NCI-H146 treated with DMSO at 0.1 percent for 48 hours (cell line): ENCODE data around the gene CT45A8.
A peak's percentile ranks its signal among the peaks of the same experiment; 100 is the strongest.
"Not testable (repeated sequence)": the region's sequence is repeated elsewhere in the genome, so short reads cannot be mapped to it uniquely, and the experiment has no call there.

Experiments used
- DNase-seq: peaks from one replicate; lab custom pipeline; 2025; ENCODE audit not compliant: unreplicated experiment; lab: John Stamatoyannopoulos, UW

The CT45A8 gene

GRCh38 chrX:135854438-135854837 is at the start of gene CT45A8:
CT45A8 (minus strand) TSS chrX:135854538; CDS start chrX:135850783, 3,755 bp downstream.
- DNase-seq, result not testable (repeated sequence)

- DNase-seq, result peak; percentile 2
Measured at GRCh38 chrX:135893294-135893817, 39.0 kb upstream of the CT45A8 start, which contains the start of the genes CT45A10 and SAGE1. CT45A10 (minus strand) TSS chrX:135893444; CDS start chrX:135885344, 8,100 bp downstream. SAGE1 (plus strand) TSS chrX:135893716; CDS start chrX:135896243, 2,527 bp downstream.

DNA sequence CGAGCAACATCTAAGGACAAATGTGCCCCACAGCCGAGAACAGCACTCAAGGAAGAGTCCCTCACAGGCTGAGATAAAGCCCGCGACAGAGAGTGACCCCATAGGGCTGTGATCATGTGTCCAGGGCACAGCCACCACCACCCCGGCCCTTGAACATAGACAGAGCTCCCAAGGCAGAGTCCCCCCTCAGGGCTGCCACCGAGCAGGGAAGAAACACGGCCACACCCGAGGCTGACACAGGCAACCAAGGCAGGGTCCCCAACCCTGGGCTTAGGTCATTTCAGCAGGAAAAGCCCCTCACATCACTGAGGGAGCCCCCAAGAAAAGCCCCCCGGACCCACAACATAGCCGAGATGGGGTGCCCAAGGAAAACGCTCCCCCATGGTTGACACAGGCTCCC is 38.4 kb upstream of the CT45A8 start:
- no peak for DNase-seq

DNA sequence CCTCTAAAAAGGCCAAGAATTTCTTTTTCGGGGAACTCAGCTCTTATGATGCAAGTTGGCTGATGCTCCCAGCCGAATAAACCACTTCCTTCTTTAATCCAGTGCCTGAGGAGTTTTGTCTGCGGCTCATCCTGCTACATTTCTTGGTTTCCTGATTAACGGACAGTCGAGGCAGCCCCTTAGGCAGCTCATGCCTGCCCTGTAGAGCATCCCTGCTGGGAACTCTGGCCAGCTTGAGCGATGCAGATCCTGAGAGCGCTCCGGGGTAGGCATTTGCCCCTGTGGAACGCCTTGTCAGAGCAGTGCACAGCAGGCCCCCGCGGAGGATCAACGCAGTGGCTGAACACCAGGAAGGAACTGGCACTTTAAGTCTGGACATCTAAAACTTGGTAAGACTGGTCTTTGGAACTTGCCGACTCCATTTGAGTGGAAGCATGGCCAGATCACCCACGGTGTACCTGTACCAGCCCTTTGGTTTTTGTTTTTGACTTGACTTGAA is 35.8 kb upstream of the CT45A8 start:
- no peak for DNase-seq

GRCh38 chrX:135888976-135889375 is 34.6 kb upstream of the CT45A8 start:
- not testable (repeated sequence) for DNase-seq

DNA sequence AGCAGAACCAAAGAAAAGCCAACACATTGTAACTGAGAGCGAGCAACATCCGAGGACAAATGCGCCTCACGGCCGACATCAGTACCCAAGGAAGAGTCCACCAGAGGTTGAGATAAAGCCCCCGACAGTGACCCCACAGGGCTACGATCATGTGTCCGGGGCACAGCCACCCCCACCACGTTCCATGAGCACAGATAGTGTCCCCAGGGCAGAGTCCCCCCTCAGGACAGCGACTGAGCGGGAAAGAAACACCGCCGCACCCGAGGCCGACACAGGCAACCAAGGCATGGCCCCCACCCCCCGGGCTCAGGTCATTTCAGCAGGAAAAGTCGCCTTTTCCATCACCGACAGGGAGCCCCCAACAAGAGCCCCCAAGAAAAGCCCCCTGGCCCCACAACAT is 33.9 kb upstream of the CT45A8 start:
- not testable (repeated sequence) for DNase-seq

DNA sequence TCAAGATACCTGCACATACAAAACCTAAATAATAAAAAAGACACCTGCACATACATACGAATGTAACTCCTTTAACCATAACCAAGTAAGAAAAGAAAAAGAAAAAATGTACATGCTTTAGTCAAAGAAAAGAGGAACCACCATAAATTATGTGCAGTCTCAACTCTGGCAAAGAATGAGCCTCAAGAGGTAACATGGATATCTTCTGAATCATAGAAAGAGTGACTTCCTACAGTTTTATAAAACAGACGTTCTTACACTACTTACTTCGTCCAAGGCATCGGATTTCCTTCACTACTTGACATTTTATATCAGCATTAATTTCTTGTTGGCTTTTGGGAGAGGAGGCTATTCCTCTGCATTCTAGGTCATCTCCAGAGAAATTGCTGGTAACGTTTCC is 28.4 kb upstream of the CT45A8 start:
- DNase-seq, result not testable (repeated sequence)

GRCh38 chrX:135871712-135872111 is 17.4 kb upstream of the CT45A8 start, which contains the start of gene CT45A9:
CT45A9 (minus strand) TSS chrX:135871812; CDS start chrX:135868061, 3,751 bp downstream.
- DNase-seq, result not testable (repeated sequence)

DNA sequence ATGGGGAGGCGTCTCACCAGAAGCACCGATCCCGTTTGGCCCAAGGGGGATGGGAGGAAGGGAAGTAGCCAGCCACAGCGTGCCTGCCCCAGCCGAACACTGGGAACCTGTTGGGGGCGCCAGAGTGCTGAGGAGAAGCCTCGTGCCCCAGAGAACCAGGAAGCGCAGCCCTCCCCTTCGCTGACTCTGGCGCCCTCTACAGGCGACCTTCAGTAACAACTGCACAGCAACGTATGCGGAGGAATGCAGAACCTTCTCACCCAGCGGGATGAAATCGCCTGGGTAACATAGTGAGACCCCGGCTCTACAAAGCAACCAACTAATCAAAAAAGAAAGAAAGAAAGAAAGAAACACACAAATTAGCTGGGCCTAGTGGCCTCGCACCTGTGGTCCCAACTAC is 17.2 kb downstream of the CT45A8 start, which contains the start of gene CT45A7:
CT45A7 (minus strand) TSS at position 101 of the 400 bp plus-strand sequence. CDS start 3,747 bp downstream, outside the sequence.
- DNase-seq, result not testable (repeated sequence)

DNA sequence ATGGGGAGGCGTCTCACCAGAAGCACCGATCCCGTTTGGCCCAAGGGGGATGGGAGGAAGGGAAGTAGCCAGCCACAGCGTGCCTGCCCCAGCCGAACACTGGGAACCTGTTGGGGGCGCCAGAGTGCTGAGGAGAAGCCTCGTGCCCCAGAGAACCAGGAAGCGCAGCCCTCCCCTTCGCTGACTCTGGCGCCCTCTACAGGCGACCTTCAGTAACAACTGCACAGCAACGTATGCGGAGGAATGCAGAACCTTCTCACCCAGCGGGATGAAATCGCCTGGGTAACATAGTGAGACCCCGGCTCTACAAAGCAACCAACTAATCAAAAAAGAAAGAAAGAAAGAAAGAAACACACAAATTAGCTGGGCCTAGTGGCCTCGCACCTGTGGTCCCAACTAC is 34.4 kb downstream of the CT45A8 start, which contains the start of gene CT45A2:
CT45A2 (minus strand) TSS at position 101 of the 400 bp plus-strand sequence. CDS start 3,747 bp downstream, outside the sequence.
- not testable (repeated sequence) for DNase-seq

DNA sequence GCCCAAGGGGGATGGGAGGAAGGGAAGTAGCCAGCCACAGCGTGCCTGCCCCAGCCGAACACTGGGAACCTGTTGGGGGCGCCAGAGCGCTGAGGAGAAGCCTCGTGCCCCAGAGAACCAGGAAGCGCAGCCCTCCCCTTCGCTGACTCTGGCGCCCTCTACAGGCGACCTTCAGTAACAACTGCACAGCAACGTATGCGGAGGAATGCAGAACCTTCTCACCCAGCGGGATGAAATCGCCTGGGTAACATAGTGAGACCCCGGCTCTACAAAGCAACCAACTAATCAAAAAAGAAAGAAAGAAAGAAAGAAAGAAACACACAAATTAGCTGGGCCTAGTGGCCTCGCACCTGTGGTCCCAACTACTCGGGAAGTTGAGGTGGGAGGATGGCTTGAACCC is 51.7 kb downstream of the CT45A8 start, which contains the start of gene CT45A6:
CT45A6 (minus strand) TSS at position 101 of the 400 bp plus-strand sequence. CDS start 3,794 bp downstream, outside the sequence.
- not testable (repeated sequence) for DNase-seq
